ENCODE results near the gene CPEB4. TPM values are rescaled to one million over a fixed set of nuclear protein-coding genes. Genes with fewer than 3 reads are reported as not detected.

The CPEB4 gene
- polyA plus RNA-seq, 1 donor: 39.2 TPM

- no peak for DNase-seq
These were observed 100.6 kb downstream of the CPEB4 start, which contains the start of gene C5orf47 for GRCh38 chr5:173988554-173989431. TSS of gene C5orf47 (plus strand) at chr5:173989170. CDS start at chr5:173989264, 94 bp downstream.

DNA sequence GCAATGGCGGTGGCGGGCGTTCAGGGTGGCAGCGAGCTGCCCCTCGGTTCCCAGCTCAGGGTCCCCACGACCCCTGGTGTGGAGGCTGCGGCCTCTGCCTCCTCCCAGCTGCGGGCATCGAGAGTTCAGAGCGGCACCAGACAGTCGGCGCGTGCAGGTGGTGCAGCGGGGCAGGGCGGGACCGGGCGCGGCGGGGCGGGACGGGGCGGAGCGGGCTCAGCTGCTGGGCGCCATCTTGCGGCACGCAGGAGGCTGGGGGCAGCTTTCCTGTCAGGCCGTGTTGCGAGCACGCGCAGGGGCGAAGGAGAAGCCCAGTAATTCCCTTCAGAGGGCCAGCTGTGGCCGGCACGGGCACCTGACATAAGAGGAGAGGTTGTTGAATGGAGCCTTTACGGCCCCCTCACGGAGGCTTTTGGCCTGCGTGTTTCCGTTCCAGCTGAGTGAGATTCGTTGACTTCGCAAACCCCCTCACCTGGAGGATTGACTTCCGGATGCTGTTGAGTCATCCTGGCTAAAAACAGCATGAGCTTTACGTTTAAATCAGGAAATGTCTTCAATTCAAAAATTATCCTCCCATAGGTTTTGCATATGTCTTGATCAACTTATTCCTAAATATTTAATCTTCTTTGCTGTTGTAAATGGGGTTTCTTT, 101.4 kb downstream of the CPEB4 start:
- no peak for DNase-seq

- no peak for DNase-seq
These were observed 109.2 kb downstream of the CPEB4 start for GRCh38 chr5:173997331-173997730.

DNA sequence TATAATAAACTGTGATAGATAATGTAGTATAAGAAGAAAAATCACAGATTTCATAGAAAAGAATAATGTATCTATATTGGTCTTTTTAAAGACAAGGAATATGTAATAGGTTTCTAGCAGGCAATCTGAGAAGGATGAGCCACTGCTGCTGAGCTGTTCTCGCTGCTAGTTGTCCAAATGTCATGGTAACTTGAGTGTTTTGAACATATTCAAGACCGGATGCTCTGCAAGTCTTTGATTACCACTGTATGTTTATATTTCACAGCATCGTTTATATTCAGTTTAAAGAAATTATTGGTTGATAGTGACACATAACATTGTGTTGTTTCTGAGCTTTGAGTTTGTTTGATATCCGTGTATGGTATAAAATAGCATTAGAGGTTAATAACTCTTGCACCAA, 110.4 kb downstream of the CPEB4 start:
- no peak for DNase-seq

DNA sequence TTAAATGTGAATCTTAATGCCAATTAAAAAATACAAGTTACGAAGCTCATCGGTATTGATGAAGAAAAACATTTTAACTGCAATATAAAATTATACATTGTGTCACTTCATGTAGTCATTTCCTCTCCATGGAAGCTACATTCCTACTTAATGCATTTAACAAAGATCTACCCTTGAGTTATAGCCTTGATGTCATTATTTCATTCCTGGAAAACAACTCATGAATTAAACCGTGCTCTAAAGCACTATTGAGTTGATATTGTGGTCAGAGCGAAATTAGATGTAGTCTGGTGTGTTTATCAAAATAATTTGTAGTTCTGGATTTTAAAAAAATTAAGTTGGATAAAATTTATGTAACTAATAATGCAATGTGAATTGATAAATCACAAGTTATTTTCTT, 111.9 kb downstream of the CPEB4 start:
- no peak for DNase-seq

DNA sequence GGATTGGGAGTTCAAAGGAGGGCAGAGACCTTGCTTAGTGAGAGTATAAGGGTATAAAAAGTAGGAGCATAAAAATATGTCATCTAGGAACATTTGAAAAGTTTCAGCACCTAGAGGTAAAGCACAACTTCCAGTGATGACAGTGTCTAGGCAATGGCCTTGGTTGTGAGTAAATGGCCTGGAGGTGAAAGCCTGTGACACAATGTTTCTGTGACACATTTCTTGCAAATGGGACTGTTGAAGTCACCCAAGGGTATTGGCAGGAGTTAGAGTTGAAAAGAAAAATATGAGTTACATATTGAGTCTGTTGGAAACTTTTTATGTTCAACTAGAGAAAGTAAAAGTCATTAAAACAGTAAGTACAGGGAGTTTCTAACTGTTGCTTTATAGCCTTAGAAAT, 115.6 kb downstream of the CPEB4 start:
- no peak for DNase-seq

GRCh38 chr5:174008922-174009321, 120.8 kb downstream of the CPEB4 start:
- no peak for DNase-seq

DNA sequence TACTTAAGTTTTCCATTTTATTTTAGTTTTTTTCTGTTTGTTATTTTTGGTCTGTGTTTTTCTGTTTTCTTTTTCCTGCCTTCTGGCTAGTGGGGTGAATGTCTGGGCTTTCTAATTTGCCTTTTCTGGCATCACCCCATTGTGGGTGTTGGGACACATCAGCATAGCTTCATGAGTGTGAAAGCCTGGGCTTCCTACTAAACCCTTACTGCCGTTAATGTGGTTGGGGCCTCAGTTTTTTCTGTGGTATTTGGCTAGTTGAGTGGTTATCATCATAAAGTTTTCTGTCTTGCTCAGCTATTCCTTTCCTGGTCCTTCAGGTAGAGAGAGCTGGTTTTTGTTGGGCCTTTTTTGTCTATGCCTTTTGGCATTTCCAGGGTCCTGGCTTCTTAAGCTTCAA, 122.2 kb downstream of the CPEB4 start:
- DNase-seq: no peak

DNA sequence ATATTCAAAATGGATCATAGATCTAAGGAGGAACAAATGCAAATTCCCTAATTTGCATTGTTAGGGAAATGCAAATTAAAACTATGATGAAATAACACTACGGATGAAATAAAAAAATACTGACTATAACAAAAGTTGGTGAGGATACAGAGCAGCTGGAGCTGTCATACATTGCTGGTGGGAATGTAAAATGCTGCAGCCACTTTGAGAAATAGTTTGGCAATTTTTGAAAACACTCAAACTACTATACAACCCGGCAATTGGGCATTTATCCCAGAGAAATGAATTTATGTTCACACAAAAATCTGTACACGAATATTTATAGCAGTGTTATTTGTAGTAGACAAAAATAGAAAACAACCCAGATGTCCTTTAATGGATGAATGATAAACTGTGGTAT, 123.3 kb downstream of the CPEB4 start:
- no peak for DNase-seq

Other genes starting within 250 kb of the CPEB4 start
- not detected for gene C5orf47, start 100.8 kb downstream of the CPEB4 start, polyA plus RNA-seq (ENCODE audit: insufficient read length)
- gene NSG2, start 157.4 kb downstream of the CPEB4 start, polyA plus RNA-seq (ENCODE audit: insufficient read length): 0.28 TPM